HepG2 (cell line): ENCODE results near the gene ETV2. TPM values are rescaled to one million over a fixed set of nuclear protein-coding genes. Genes with fewer than 3 reads are reported as not detected.

Experiments used
- JUN ChIP-seq: sonication (generic); formaldehyde crosslinking; IDR thresholded peaks from 2 replicates; pipeline ENCODE4 v1.4.0; 2020; ENCODE audit warnings: mild to moderate bottlenecking, missing genetic modification reagents
- MXD4 ChIP-seq: IDR thresholded peaks from 2 replicates; pipeline ENCODE4 v1.6.1; 2016; ENCODE audit warnings: mild to moderate bottlenecking, missing biosample characterization, missing genetic modification reagents
- NAIF1 ChIP-seq: sonication (generic); formaldehyde crosslinking; IDR thresholded peaks from 2 replicates; pipeline ENCODE4 v1.5.0; 2020; ENCODE audit warnings: mild to moderate bottlenecking, missing genetic modification reagents, borderline replicate concordance
- ONECUT2 ChIP-seq: sonication (generic); formaldehyde crosslinking; IDR thresholded peaks from 2 replicates; pipeline ENCODE4 v1.4.0; 2020; ENCODE audit warnings: missing genetic modification reagents
- PITX1 ChIP-seq: sonication (generic); formaldehyde crosslinking; IDR thresholded peaks from 2 replicates; pipeline ENCODE4 v1.5.1; 2020; ENCODE audit warnings: mild to moderate bottlenecking, missing genetic modification reagents
- PRMT3 ChIP-seq: sonication (generic); formaldehyde crosslinking; IDR thresholded peaks from 2 replicates; pipeline ENCODE4 v1.8.1; 2022; ENCODE audit warnings: low read depth, mild to moderate bottlenecking, moderate library complexity, missing genetic modification reagents, borderline replicate concordance
- RXRB ChIP-seq: IDR thresholded peaks from 2 replicates; pipeline ENCODE4 v1.6.1; 2016; ENCODE audit warnings: borderline replicate concordance, missing genetic modification reagents, missing compliant biosample characterization
- SMAD1 ChIP-seq: sonication (generic); formaldehyde crosslinking; IDR thresholded peaks from 2 replicates; pipeline ENCODE4 v1.4.0; 2020; ENCODE audit warnings: missing genetic modification reagents, low read depth, mild to moderate bottlenecking, borderline replicate concordance
- SSRP1 ChIP-seq: IDR thresholded peaks from 2 replicates; pipeline ENCODE4 v1.6.1; 2016; ENCODE audit warnings: control low read depth
- ZC3H13 ChIP-seq: sonication (generic); formaldehyde crosslinking; IDR thresholded peaks from 2 replicates; pipeline ENCODE4 v1.8.1; 2023; ENCODE audit warnings: mild to moderate bottlenecking, missing genetic modification reagents, moderate library complexity
- ZNF124 ChIP-seq: sonication (generic); formaldehyde crosslinking; IDR thresholded peaks from 2 replicates; pipeline ENCODE4 v1.4.0; 2020; ENCODE audit warnings: missing genetic modification reagents
- ZNF235 ChIP-seq: sonication (generic); formaldehyde crosslinking; IDR thresholded peaks from 2 replicates; pipeline ENCODE4 v1.8.1; 2023; ENCODE audit warnings: mild to moderate bottlenecking, missing genetic modification reagents, borderline replicate concordance
- ZNF329 ChIP-seq: sonication (generic); formaldehyde crosslinking; IDR thresholded peaks from 2 replicates; pipeline ENCODE4 v1.9.0; 2021; ENCODE audit warnings: low read depth, mild to moderate bottlenecking, missing genetic modification reagents
- ZNF468 ChIP-seq: sonication (generic); formaldehyde crosslinking; IDR thresholded peaks from 2 replicates; pipeline ENCODE4 v1.8.0; 2022; ENCODE audit warnings: mild to moderate bottlenecking, moderate library complexity, missing genetic modification reagents
- ZNF556 ChIP-seq: sonication (generic); formaldehyde crosslinking; IDR thresholded peaks from 2 replicates; pipeline ENCODE4 v1.4.0; 2020; ENCODE audit warnings: mild to moderate bottlenecking, missing genetic modification reagents, borderline replicate concordance
- polyA plus RNA-seq, 8 experiments: library from polyadenylated mRNA; depleted of rRNA in 3 of 8; stranded (reverse) in 7 of 8; unstranded in 1 of 8; fragments of >200 nt; fragmentation: Illumina TruSeq in 4 of 8; extraction: Trizol in 4 of 8; gene quantifications; 2 replicates each; pipeline versions ENCODE4 v1.2.1 to v1.2.3, GENCODE V29; 2011 to 2016; ENCODE audit warnings: low read depth in 4 of 8, missing spikeins in 1 of 8, mixed read lengths in 1 of 8; ENCODE audit not compliant: insufficient read depth in 1 of 8
- total RNA-seq, 5 experiments: library from RNA; depleted of rRNA; stranded (reverse); fragments of >200 nt; fragmentation: Illumina TruSeq; extraction: Trizol; gene quantifications; 2 replicates each; pipeline ENCODE4 v1.2.3, GENCODE V29; 2016; ENCODE audit warnings: low read depth in 1 of 5
- TF ChIP-seq, protein P1 (sequence below): sonication (generic); formaldehyde crosslinking; IDR thresholded peaks from 2 replicates; pipeline ENCODE4 v1.9.0; 2021; ENCODE audit warnings: missing genetic modification reagents, borderline replicate concordance
- TF ChIP-seq, protein P2 (sequence below): sonication (generic); formaldehyde crosslinking; IDR thresholded peaks from 2 replicates; pipeline ENCODE4 v1.5.0; 2020; ENCODE audit warnings: mild to moderate bottlenecking, missing genetic modification reagents, borderline replicate concordance
- TF ChIP-seq, protein P3 (sequence below): sonication (generic); formaldehyde crosslinking; IDR thresholded peaks from 2 replicates; pipeline ENCODE4 v1.4.0; 2020; ENCODE audit warnings: missing genetic modification reagents
- TF ChIP-seq, protein P4 (sequence below): fragments of 450-650 bp; IDR thresholded peaks from 2 replicates; pipeline ENCODE4 v1.6.1; 2016

ETV2 gene
- total and polyA plus RNA-seq, 2 of the 13 experiments (the other 11 are each of a cell fraction or from before 2014, with no cell fraction given) = 0.07 to 0.20 TPM

DNA sequence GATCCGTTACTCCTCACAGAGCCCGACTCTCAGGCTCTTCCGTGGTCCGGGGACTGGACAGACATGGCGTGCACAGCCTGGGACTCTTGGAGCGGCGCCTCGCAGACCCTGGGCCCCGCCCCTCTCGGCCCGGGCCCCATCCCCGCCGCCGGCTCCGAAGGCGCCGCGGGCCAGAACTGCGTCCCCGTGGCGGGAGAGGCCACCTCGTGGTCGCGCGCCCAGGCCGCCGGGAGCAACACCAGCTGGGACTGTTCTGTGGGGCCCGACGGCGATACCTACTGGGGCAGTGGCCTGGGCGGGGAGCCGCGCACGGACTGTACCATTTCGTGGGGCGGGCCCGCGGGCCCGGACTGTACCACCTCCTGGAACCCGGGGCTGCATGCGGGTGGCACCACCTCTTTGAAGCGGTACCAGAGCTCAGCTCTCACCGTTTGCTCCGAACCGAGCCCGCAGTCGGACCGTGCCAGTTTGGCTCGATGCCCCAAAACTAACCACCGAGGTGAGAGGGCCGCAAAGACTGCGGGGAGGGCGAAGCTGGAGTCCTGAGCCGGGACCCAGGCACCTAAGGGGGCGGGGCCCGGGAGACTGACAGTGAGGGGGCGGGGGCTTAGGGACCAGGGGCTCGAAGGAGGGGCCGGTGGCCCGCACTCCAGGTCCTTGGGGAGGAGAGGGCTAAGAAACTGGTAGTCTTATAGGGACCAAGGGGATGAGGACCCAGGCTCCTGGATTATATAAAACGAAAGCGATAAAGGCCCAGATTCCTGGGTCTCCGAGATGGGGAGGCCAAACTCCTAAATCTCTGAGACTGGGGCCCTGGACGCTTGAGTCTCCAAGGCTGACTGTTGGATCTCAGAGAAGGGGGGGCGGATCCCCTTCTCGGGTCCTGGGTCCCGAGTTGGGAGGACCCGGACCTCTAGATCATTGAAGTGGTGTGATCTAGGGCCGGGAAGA, 2.0 kb downstream of the ETV2 start (continued):
- no peak for TF ChIP-seq JUN (CRISPR knock-in tag)
- TF ChIP-seq PITX1 (CRISPR knock-in tag) = peak; percentile 47; the same call in 1 of the 2 replicates
- TF ChIP-seq ZNF329 (CRISPR knock-in tag) = 0 out of 2 replicates have a peak, but pooled peaks have one; percentile 20
- no peak for TF ChIP-seq ONECUT2
- TF ChIP-seq, protein P1, sequence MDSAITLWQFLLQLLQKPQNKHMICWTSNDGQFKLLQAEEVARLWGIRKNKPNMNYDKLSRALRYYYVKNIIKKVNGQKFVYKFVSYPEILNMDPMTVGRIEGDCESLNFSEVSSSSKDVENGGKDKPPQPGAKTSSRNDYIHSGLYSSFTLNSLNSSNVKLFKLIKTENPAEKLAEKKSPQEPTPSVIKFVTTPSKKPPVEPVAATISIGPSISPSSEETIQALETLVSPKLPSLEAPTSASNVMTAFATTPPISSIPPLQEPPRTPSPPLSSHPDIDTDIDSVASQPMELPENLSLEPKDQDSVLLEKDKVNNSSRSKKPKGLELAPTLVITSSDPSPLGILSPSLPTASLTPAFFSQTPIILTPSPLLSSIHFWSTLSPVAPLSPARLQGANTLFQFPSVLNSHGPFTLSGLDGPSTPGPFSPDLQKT (CRISPR knock-in tag) = peak; percentile 87; the same call in 1 of the 2 replicates
- TF ChIP-seq MXD4 (CRISPR knock-in tag) = peak; percentile 90
- TF ChIP-seq, protein P2, sequence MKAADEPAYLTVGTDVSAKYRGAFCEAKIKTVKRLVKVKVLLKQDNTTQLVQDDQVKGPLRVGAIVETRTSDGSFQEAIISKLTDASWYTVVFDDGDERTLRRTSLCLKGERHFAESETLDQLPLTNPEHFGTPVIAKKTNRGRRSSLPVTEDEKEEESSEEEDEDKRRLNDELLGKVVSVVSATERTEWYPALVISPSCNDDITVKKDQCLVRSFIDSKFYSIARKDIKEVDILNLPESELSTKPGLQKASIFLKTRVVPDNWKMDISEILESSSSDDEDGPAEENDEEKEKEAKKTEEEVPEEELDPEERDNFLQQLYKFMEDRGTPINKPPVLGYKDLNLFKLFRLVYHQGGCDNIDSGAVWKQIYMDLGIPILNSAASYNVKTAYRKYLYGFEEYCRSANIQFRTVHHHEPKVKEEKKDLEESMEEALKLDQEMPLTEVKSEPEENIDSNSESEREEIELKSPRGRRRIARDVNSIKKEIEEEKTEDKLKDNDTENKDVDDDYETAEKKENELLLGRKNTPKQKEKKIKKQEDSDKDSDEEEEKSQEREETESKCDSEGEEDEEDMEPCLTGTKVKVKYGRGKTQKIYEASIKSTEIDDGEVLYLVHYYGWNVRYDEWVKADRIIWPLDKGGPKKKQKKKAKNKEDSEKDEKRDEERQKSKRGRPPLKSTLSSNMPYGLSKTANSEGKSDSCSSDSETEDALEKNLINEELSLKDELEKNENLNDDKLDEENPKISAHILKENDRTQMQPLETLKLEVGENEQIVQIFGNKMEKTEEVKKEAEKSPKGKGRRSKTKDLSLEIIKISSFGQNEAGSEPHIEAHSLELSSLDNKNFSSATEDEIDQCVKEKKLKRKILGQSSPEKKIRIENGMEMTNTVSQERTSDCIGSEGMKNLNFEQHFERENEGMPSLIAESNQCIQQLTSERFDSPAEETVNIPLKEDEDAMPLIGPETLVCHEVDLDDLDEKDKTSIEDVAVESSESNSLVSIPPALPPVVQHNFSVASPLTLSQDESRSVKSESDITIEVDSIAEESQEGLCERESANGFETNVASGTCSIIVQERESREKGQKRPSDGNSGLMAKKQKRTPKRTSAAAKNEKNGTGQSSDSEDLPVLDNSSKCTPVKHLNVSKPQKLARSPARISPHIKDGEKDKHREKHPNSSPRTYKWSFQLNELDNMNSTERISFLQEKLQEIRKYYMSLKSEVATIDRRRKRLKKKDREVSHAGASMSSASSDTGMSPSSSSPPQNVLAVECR = peak; percentile 78; the same call in 1 of the 2 replicates
- peak; percentile 82; the same call in 1 of the 2 replicates for TF ChIP-seq PRMT3
- no peak; the same call in 1 of the 2 replicates for TF ChIP-seq ZNF235 (CRISPR knock-in tag)
- TF ChIP-seq, protein P3, sequence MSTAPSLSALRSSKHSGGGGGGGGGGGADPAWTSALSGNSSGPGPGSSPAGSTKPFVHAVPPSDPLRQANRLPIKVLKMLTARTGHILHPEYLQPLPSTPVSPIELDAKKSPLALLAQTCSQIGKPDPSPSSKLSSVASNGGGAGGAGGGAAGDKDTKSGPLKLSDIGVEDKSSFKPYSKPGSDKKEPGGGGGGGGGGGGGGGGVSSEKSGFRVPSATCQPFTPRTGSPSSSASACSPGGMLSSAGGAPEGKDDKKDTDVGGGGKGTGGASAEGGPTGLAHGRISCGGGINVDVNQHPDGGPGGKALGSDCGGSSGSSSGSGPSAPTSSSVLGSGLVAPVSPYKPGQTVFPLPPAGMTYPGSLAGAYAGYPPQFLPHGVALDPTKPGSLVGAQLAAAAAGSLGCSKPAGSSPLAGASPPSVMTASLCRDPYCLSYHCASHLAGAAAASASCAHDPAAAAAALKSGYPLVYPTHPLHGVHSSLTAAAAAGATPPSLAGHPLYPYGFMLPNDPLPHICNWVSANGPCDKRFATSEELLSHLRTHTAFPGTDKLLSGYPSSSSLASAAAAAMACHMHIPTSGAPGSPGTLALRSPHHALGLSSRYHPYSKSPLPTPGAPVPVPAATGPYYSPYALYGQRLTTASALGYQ = peak; percentile 67; the same call in 1 of the 2 replicates
- TF ChIP-seq ZNF124 (CRISPR knock-in tag) = peak; percentile 88
- TF ChIP-seq NAIF1 (CRISPR knock-in tag) = no peak
- no peak; the same call in 1 of the 2 replicates for TF ChIP-seq SMAD1 (CRISPR knock-in tag)
- peak; percentile 53; the same call in 1 of the 2 replicates for TF ChIP-seq RXRB (CRISPR knock-in tag)
- TF ChIP-seq, protein P4, sequence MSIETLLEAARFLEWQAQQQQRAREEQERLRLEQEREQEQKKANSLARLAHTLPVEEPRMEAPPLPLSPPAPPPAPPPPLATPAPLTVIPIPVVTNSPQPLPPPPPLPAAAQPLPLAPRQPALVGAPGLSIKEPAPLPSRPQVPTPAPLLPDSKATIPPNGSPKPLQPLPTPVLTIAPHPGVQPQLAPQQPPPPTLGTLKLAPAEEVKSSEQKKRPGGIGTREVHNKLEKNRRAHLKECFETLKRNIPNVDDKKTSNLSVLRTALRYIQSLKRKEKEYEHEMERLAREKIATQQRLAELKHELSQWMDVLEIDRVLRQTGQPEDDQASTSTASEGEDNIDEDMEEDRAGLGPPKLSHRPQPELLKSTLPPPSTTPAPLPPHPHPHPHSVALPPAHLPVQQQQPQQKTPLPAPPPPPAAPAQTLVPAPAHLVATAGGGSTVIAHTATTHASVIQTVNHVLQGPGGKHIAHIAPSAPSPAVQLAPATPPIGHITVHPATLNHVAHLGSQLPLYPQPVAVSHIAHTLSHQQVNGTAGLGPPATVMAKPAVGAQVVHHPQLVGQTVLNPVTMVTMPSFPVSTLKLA = peak; percentile 18; the same call in 1 of the 2 replicates
- no peak for TF ChIP-seq SSRP1
- TF ChIP-seq ZC3H13 = peak; percentile 92
- no peak for TF ChIP-seq ZNF468 (CRISPR knock-in tag)
- TF ChIP-seq ZNF556 (CRISPR knock-in tag) = peak; percentile 71
